Stimulated activated CD4-positive, alpha-beta T cell treated with anti-CD3 and anti-CD28 coated beads, Interleukin-4, amount 100 ng/mL, for 48 hours (primary cell): ENCODE results near the gene ANKS3.

Source experiments
- DNase-seq, 2 donors: peaks; one replicate each; pipeline ENCODE4 v3.0.0-alpha.2; 2020; ENCODE audit warnings: low read depth in 2 of 2

ANKS3 gene, protein sequence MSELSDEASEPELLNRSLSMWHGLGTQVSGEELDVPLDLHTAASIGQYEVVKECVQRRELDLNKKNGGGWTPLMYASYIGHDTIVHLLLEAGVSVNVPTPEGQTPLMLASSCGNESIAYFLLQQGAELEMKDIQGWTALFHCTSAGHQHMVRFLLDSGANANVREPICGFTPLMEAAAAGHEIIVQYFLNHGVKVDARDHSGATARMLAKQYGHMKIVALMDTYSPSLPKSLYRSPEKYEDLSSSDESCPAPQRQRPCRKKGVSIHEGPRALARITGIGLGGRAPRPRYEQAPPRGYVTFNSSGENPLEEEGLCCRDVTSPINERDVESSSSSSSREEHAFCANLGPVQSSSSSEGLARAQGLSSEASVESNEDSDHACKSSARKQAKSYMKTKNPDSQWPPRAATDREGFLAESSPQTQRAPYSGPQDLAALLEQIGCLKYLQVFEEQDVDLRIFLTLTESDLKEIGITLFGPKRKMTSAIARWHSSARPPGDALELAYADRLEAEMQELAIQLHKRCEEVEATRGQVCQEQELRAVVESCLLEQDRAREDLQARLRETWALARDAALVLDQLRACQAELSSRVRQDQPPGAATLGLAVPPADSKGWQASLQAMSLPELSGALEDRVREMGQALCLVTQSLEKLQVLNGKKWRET

DNA sequence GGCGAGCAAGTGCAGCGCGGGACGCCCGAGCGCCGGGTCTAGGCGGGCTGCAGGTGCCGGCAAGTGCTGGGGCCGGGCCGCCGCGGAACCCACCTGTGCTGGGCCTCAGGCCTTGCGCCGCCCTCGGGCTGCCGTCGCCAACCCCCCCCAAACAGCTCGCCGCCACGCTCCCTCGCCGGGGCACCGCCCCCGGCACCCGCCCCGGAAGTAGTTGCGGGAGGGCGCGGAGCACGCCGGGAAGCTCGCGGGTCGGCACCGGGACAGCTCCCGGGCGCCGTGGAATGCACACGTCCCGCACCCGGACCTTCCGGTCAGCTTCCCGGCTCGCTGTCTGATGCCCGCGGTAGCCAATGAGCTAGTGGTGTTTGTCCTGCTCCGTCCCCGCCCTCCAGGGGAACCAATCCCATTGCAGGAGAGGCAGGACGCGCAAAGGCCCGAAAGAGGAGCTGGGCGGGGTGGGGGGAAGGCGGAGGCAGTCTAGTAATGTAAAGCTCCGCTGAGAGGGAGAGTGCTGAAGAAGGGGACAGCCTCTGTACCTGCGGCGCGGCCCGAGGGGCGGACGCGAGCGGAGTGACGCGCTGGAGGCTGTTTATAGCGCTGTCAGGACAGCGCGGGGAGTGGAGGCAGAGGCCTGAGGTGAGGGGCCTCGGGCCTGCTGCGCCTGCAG lies at the start of gene ANKS3, which contains the start of gene DNAAF8:
TSS of gene ANKS3 (minus strand) at position 209 of the 667 bp plus-strand sequence. CDS start 4,122 bp downstream, outside the sequence.
TSS of gene DNAAF8 (plus strand) at position 475 of the 667 bp plus-strand sequence. CDS start 1,978 bp downstream, outside the sequence.
- peak; percentile 64 to 82 for DNase-seq

DNA sequence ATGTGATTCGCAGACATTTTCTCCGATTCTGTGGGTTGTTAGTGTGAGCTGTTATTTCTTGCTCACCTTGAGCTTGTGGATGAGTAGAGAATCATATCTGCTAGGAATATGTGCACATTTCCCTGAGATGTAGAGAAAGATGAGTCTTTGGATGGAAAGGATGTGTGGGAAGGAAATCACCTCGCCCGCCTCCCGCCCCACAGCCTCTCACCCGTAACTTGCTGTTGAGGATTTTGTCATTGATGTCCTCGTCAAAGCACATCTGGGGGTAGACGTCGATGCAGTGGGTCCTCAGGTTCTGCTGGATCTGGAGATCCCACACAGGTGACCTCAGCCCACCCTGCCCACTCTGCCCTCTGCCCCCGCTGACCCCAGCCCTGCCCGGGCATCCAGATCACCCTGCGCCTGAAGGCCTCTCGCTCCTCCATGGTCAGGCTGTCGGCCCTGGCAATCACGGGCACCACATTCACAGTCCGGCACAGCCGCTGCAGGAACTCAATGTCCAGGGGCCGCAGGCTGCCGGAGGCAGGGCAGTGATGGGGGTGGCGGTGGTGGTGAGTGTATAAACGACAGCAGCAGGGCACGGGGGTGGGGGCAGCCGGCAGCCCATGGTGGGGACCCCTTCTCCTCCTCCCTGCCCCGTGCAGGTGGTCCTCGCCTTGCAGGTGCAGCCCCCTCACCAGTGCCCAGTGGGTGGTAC lies 49.3 kb upstream of the ANKS3 start:
- no peak for DNase-seq

DNA sequence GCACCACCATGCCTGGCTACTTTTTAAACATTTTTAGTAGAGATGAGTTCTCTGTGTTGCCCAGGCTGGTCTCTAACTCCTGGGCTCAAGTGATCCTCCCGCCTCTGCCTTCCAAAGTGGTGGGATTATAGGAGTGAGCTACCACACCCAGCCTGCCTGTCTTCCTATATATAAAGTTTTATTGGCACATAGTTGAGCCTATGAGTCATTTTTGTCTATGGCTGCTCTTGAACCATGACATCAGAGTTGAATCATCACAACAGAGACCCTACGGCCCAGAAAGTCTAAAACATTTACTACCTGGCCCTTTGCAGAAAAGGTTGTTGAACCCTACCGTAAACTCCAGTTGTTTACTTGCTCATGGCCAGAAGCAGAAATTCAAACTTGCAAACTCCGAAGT lies 46.2 kb upstream of the ANKS3 start:
- DNase-seq: no peak

DNA sequence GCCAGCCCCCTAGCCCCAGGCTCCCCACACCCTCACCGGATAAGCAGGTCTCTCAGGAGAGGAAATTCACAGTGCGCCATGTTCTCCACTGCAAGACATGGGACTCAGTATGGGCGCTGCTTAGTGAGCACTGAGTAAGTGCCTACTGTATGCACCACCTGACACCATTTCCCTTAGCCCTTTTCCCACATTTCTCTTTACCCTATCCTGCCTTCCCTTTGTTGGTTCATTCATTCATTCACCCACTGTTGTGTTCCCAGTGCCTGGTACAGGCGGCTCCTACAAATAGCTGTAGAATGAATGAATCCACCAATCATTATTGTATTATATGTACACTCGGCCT lies 44.0 kb upstream of the ANKS3 start:
- DNase-seq: no peak

DNA sequence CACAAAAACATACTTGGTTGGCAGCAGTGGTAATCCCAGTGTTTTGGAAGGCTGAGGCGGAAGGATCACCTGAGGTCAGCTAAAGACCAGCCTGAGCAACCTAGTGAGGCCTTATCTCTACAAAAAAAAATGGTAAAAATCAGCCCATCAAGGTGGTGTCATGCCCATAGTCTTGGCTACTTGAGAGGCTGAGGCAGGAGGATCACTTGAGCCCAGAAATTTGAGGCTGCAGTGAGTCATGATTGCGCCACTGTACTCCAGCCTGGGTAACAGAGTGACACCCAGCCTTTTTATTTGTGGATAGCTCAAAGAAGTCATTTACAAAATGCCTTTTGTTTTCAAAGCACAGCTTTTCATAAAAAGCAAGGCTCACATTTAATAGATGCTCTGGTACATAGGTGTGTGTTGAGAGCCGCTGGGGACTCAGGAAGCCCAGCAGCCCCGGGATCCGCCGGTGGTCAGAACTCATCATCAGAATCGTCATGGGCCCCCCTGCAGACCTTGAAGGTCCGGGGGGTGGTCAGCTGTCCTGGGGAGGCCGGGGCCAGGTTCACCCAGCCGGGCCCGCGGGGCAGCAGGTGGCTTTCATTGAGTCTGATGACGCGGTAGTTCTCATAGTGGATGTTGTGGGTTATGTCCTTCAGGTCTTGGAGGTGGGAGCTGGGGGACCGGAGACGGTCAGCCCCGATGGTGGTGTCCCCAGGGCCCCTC lies 43.4 kb upstream of the ANKS3 start:
- no peak for DNase-seq

DNA sequence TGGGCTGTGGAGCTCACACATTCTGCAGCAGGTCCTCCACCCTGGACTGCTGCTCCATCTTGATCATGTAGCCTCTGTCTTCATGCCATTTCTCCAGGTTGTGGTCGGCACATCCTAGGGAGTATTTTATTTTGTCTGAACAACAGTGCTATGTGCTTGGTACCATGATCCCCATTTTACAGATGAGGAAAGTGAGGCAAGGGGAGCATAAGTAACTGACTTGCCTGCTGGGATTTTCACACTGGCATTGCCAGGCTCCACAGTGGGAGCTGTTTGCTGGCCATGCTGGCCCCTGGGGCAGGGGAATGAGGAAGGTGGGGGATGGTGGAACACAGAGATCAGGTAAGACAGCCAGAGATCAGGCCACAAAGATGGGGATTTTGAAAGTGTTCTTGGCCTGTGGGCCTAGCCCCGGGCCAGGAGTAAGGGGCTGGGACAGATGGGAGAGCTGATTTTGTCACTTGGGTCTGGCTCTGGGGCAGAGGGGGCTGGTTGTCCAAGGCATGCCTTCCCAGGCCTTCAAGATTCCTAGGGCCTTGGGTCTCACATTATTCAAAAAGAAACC lies 42.2 kb upstream of the ANKS3 start:
- DNase-seq: no peak

DNA sequence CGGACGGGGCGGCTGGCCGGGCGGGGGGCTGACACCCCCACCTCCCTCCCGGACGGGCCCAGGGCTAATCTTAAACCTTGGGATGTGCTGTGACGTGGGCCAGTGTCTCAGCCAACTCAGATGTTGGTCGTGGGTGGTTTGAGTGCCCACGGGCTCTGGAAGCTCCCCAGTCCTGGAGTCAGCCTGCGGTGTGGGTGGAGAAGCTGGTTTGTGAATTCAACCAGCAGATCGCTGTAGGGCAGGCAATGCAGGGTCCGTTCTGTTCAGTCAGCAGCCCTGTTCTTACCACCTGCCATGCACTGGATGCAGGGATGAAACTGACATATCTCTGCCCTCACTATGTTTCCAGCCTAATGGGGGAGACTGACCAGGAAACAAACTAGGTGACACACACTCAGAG lies 40.9 kb upstream of the ANKS3 start:
- DNase-seq: no peak

DNA sequence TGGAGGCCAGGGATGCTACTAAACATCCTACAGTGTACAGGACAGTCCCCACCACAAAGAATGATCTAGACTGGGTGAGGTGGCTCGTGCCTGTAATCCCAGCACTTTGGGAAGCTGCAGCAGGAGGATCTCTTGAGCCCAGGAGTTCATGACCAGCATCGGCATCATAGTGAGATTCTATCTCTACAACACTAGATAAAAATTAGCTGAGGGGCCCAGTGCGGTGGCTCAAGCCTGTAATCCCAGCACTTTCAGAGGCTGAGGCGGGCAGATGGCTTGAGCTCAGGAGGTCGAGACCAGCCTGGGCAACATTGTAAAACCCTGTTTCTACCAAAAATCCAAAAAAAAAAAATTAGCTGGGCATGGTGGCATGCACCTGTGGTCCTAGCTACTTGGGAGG lies 38.3 kb upstream of the ANKS3 start:
- no peak for DNase-seq

DNA sequence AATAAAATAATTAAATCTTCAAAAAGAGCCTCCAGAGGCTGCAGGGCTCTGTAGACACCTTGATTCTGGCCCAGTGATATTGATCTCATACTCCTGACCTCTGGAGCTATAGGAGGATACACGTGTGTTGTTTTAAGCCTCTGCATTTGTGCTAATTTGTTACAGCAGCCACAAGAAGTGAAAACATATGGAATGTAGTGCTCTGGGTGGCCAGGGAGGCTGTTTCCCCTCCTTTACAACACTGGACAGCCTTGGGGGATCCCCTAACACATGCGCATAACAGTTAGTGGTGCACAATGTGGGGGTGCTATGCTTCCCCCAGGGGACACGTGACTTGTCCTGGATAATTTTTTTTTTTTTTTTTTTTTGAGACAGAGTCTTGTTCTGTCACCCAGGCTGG lies 37.6 kb upstream of the ANKS3 start:
- no peak for DNase-seq

DNA sequence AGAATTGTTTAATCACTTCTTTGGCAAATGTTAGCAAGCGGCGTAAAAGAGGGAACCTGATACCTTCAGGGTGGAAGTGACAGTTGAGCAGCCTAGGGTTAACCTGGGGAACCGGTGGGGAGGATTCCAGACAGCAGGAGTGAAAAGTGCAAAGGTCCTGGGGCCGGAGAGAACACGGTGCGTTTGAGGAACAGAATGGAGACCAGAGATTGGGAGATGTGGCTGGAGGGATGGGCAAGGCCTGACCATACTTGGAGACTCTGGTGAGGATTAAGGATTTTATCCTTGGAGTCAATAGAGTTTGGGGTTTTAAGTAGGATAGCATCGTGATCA lies 35.2 kb upstream of the ANKS3 start:
- no peak for DNase-seq

DNA sequence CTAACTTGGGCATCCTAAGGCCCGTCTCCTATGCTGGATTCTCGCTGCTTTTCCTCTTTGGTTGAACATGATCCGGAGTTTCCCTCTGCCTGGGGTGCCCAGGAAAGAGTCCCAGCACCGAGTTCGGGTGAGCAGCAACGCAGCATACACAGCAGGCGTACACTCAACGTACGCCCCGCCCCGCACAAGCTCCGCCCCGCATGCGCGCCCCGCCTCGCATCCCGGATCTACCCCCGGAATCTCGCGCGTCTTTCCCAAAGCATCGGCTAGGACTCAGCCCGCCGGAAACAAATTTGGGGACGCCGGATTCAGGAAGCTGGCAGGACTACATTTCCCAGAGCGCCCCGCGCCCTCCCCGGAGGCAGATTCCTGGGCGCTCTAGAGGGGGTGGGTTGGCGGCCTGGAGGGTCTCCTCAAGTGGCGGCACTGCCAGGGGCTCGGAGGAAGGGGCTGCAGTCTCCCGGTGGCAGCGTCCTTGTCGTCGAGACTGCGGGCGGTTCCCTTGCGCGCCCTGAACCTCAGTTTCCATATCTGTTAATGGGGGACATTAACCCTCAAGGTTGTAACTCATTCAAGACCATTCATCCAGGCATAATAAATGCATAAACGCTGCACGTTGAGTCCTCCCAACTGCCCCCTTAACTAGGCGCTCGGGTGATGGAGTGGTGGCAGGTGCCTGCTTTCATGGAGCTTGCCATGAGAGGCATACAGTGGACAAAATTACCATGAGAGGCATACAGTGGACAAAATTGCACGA lies 34.7 kb upstream of the ANKS3 start:
- DNase-seq: peak; percentile 92 to 94

DNA sequence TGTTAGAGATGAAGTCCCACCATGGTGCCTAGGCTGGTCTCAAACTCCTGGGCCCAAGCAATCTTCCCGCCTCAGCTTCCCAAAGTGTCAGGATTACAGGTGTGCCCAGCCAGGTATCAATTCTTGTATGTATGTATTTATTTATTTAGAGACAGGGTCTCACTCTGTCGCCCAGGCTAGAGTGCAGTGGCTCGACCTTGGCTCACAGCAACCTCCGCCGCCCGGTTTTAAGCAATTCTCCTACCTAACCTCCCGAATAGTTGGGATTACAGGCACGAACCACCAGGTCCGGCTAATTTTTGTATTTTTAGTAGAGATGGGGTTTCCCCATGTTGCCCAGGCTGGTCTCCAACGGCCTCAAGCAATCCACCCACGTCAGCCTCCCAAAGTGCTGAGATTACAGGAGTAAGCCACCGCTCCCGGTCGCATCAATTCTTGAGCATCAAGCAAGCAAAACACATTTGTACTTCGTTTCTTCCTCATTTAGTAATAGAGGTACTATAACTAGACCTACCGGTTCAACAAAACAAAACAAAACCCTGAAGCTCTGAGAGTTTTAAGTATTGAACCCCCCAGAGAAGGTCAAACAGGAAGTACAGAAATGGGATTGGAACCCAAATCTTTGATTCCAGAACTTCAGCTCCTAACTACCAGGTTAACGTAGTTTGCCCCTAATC lies 33.9 kb upstream of the ANKS3 start:
- DNase-seq: no peak

DNA sequence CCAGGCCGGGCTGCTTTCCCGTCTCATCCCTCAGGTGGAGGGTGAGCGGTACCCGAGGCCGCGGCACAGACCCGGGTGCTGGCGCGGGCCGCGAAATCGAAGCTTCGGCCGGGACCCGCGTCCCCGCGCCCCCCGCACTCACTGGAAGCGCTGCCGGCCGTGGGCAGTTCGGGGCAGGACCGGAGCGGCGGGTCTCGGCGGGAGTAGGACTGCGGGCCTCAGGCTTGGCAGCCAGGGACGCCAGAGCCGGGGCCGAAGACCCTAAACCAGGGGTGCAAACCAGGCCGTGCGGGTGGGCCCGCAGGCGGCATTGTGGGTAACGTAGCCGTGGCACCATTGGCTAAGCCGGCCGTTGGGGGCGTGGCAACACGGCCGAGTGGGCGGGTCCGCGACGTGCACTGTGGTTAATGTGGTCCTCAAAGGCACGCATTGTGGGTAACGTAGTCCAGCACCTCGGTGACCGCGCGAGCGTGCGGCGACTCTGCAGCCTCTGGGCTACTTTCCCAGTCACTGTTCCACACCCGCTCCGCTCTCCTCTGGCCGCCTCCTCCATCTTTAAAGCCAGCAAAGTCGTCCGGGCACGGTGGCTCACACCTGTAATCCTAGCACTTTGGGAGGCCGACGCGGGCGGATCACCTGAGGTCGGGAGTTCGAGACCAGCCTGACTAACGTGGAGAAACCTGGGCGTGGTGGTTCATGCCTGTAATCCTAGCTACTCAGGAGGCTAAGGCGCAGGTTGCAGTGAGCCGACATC lies 33.0 kb upstream of the ANKS3 start, which contains the start of gene ZNF500:
TSS of gene ZNF500 (minus strand) at position 288 of the 754 bp plus-strand sequence. CDS start 1,184 bp downstream, outside the sequence.
- DNase-seq: peak; percentile 95 to 97

DNA sequence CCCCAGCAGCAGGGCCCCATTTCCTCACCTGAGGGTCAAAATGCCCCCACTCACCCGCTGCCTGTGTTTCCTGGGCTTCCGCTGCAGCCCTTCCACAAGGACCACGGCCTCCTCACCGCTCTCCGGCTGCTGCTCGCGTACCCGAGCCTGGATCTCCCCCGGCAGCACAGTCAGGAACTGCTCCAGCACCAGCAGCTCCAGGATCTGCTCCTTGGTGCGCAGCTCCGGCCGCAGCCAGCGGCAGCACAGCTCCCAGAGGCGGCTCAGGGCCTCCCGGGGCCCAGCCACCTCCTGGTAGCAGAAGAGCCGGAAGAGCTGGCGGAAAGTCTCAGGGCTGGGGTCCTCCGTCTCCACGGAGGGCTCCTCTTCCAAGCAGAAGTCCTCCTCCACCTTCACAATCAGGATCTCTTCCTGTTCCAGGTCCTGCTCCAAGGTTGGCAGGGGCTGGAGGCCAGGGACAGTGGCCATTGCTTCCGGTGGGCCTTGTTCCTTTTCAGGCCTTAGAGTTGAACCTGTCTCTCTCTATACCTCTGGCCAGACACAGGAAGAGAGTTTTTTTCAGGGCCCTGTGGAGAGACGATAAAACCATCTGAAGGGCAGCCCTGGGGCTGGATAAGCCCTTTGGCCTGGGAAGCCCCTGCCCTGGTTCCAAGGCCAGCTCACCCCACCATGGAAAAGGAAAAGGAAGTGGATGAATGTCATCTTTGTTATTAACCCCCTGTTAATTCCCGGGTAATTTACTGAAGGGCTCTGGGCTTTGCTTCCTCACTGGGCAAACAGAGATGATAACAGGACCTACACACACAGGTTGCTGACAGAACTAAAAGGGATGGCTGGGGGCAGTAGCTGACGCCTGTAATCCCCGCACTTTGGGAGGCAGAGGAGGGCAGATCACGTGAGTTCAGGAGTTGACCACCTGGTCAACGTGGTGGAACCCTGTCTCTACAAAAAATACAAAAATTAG lies 31.7 kb upstream of the ANKS3 start:
- DNase-seq: no peak

DNA sequence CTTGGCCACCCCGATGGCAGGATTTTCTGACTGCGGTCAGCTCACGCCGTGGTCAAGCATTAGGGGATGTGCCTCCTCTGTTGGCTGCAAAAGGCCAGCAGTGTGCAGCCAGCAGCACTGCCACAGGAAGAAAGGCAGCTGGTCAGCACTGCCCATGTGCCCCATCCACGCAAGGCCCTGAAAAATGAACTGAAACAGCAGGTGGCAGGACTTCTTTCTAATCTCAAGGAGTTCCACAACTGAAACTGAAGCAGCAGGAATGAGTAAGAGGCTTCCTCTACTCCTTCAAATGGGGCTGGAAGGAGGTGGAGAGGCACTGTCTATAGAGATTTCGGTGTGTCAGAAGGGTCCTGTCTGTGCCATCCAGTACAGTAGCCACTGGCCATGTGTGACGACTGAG lies 29.7 kb upstream of the ANKS3 start:
- DNase-seq: no peak

DNA sequence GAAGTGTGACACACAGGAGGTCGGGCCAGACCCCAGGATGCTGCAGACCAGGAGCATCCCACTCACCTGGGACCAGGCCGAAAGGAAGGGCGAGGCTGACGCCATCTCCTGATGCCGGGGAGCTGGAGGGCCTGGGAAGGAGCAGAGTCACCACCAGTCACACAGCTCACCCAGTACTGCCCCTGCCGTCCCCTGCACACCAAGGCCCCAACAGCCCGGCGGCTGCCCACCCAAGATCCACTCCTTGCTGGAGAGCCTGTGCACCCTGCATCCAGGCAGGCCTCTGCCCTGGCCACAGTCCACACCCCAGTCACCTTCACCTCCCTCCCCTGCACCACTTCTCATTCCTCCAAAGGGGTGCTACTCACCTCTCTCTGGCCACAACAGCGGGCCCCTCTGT lies 28.1 kb upstream of the ANKS3 start:
- DNase-seq: no peak

DNA sequence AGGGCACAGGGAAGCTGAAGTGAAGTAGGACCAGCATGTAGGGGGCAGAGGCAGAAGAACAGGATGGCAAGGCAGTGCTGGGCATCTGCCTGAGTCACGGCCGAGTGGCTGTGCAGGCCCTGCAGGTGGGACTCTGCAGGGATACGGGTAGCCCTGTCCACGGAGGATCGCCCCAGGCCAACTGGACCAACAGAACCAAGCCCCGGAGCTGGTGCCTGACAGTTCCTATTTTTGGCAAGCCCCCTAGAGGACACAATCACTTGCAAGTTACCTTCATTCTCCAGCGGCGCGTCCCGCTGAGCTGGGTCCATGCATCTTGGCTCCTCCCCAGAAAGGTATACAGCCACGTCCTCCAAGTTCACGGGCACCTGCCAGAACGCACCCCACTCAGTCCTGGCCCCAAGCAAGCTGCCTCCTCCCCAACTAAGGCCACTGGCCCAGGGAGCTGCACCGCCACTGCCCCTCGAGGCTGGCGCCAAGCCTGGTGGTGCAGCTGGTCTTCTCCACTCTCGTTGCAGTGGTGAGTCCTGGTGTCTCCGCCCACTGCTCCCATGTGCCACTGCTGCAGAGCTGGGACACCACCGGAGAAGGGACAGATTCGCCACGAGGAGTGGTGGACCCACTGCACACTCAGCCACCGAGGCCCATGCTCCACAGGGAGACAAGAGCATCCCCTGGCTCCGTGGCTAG lies 26.3 kb upstream of the ANKS3 start:
- DNase-seq: no peak
